ENCODE results near the gene IGDCC3.

The IGDCC3 gene

GRCh38 chr15:65388306-65389080, 10.7 kb upstream of the IGDCC3 start:
- in situ Hi-C loops (cut with MboI; ENCODE audit: low pct_unique_long_range_greater_than_20kb, low sequenced_read_pairs, unreplicated experiment): no loop called here
- no peak for TF ChIP-seq CTCF (IDR thresholded peaks at IDR 0.05; ENCODE audit: extremely low read depth, insufficient read depth, missing control alignments)
- DNase-seq (ENCODE audit: low spot score): no peak

GRCh38 chr15:65386886-65387285, 9.1 kb upstream of the IGDCC3 start:
- no peak for TF ChIP-seq CTCF (IDR thresholded peaks at IDR 0.05; ENCODE audit: extremely low read depth, insufficient read depth, missing control alignments)
- DNase-seq (ENCODE audit: low spot score): no peak
- in situ Hi-C loops (cut with MboI; ENCODE audit: low pct_unique_long_range_greater_than_20kb, low sequenced_read_pairs, unreplicated experiment): no loop called here

GRCh38 chr15:65386376-65386775, 8.6 kb upstream of the IGDCC3 start:
- DNase-seq (ENCODE audit: low spot score): no peak
- no peak for TF ChIP-seq CTCF (IDR thresholded peaks at IDR 0.05; ENCODE audit: extremely low read depth, insufficient read depth, missing control alignments)
- in situ Hi-C loops (cut with MboI; ENCODE audit: low pct_unique_long_range_greater_than_20kb, low sequenced_read_pairs, unreplicated experiment): no loop called here

- DNase-seq (ENCODE audit: low spot score): no peak
- TF ChIP-seq CTCF (IDR thresholded peaks at IDR 0.05; ENCODE audit: extremely low read depth, insufficient read depth, missing control alignments): no peak
- in situ Hi-C loops (cut with MboI; ENCODE audit: low pct_unique_long_range_greater_than_20kb, low sequenced_read_pairs, unreplicated experiment): no loop called here
Measured at GRCh38 chr15:65385870-65386258, 8.1 kb upstream of the IGDCC3 start.

GRCh38 chr15:65384895-65385869, 7.4 kb upstream of the IGDCC3 start:
- DNase-seq (ENCODE audit: low spot score): peak; percentile 95
- in situ Hi-C loops (cut with MboI; ENCODE audit: low pct_unique_long_range_greater_than_20kb, low sequenced_read_pairs, unreplicated experiment): loop anchor here (5.0 kb wide), 1 partner anchor 68 kb away; no protein-coding TSS in a partner anchor

More at GRCh38 chr15:65384895-65385869, 7.4 kb upstream of the IGDCC3 start:
- TF ChIP-seq CTCF (IDR thresholded peaks at IDR 0.05; ENCODE audit: extremely low read depth, insufficient read depth, missing control alignments): peak; percentile 95
